Spleen (tissue), 7 donors: Measurements from ENCODE around the gene PRKCE.

Source experiments
- POLR2A ChIP-seq, 3 donors: fragments of 450-650 bp; IDR thresholded peaks; one replicate each; pipeline ENCODE4 v1.5.1; 2017; ENCODE audit warnings: antibody characterized with exemption in 3 of 3, mild to moderate bottlenecking in 1 of 3
- POLR2AphosphoS5 ChIP-seq, 3 donors: sonication (generic); formaldehyde crosslinking; IDR thresholded peaks; one replicate each; pipeline ENCODE4 v1.5.1; 2017; ENCODE audit warnings: antibody characterized with exemption in 3 of 3
- TF ChIP-seq, protein P1 (sequence below), 11 experiments: fragments of 200-600 bp in 7 of 11; fragments of 450-650 bp in 4 of 11; sonication (generic) in 4 of 11; IDR thresholded peaks in 8 of 11; conservative IDR thresholded peaks in 3 of 11; 1 replicate in 7 of 11; 2 replicates in 4 of 11; pipeline versions ENCODE4 v1.4.0 to v1.8.0; 2016 to 2021; ENCODE audit warnings: antibody characterized with exemption in 11 of 11, inconsistent platforms in 4 of 11, mild to moderate bottlenecking in 1 of 11
- donor health status: DM: no; HTN: no; CAD: no; lungs with moderate emphysema.
- donor health status: DM: no; HTN: no; CAD: no.
- donor health status: DM: no; HTN: no; CAD: no.

DNA sequence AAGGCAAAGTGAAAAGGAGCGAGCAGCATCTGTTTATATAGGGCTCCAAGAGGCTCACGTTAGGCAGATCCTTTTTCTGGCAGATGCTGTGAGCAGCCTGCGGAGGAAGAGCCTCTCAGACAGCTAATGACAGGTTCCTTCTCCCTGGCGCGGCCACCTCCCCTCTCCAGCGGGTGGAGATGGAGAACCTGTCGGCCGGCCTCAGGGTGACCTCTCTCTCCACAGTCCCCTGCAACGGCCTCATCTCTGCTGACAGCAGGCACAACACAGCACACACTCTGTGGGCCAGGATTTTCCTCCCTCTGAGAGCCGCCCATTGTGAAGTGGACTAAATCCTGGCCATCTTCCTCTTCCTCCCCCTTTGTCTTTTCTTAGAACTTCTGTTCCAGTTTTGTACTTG lies 119.8 kb downstream of the PRKCE start:
- TF ChIP-seq, protein P1, sequence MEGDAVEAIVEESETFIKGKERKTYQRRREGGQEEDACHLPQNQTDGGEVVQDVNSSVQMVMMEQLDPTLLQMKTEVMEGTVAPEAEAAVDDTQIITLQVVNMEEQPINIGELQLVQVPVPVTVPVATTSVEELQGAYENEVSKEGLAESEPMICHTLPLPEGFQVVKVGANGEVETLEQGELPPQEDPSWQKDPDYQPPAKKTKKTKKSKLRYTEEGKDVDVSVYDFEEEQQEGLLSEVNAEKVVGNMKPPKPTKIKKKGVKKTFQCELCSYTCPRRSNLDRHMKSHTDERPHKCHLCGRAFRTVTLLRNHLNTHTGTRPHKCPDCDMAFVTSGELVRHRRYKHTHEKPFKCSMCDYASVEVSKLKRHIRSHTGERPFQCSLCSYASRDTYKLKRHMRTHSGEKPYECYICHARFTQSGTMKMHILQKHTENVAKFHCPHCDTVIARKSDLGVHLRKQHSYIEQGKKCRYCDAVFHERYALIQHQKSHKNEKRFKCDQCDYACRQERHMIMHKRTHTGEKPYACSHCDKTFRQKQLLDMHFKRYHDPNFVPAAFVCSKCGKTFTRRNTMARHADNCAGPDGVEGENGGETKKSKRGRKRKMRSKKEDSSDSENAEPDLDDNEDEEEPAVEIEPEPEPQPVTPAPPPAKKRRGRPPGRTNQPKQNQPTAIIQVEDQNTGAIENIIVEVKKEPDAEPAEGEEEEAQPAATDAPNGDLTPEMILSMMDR (IDR thresholded peaks at IDR 0.05 in 8 of 11, conservative IDR thresholded peaks at IDR 0.05 in 3 of 11): no peak
- no peak for TF ChIP-seq POLR2A (IDR thresholded peaks at IDR 0.05)
- TF ChIP-seq POLR2AphosphoS5 (IDR thresholded peaks at IDR 0.05): peak in 1 of 3 donors; percentile 29
